ENCODE measurements around the gene MTA2. TPM values are rescaled to one million over a fixed set of nuclear protein-coding genes. Genes with fewer than 3 reads are reported as not detected.
A peak's percentile ranks its signal among the peaks of the same experiment; 100 is the strongest.

MTA2 gene
- total RNA-seq, 1 donor from 2014 or later = 136 TPM

GRCh38 chr11:62559204-62559603 lies 42.5 kb downstream of the MTA2 start:
- no peak for DNase-seq (ENCODE audit: low read depth)
- Histone ChIP-seq H3K4me3 (ENCODE audit: low read depth, low read length) (no peak overlapping the region), H3K27me3 (ENCODE audit: control insufficient read depth, insufficient read depth, low read length) (no peaks in the 10 kb centered on the region), H3K36me3 (ENCODE audit: control insufficient read depth, insufficient read depth, low read length) (peaks cover 1% of the 10 kb centered on the region)
- TF ChIP-seq CTCF (IDR thresholded peaks at IDR 0.05; ENCODE audit: insufficient read depth, low read length, poor library complexity, severe bottlenecking) = no peak

- Histone ChIP-seq H3K4me3 (ENCODE audit: low read depth, low read length) (no peak overlapping the region), H3K36me3 (ENCODE audit: control insufficient read depth, insufficient read depth, low read length) (peaks cover 1% of the 10 kb centered on the region), H3K27me3 (ENCODE audit: control insufficient read depth, insufficient read depth, low read length) (no peaks in the 10 kb centered on the region)
- TF ChIP-seq CTCF (IDR thresholded peaks at IDR 0.05; ENCODE audit: insufficient read depth, low read length, poor library complexity, severe bottlenecking) = no peak
- no peak for DNase-seq (ENCODE audit: low read depth)
Observed at GRCh38 chr11:62558669-62559068, 43.0 kb downstream of the MTA2 start.

- TF ChIP-seq CTCF (IDR thresholded peaks at IDR 0.05; ENCODE audit: insufficient read depth, low read length, poor library complexity, severe bottlenecking) = no peak
- no peak overlapping the region for H3K4me3 ChIP-seq (ENCODE audit: low read depth, low read length)
- DNase-seq (ENCODE audit: low read depth) = no peak
- H3K27me3 ChIP-seq (ENCODE audit: control insufficient read depth, insufficient read depth, low read length) = no peaks in the 10 kb centered on the region
- H3K36me3 ChIP-seq (ENCODE audit: control insufficient read depth, insufficient read depth, low read length) = peaks cover 1% of the 10 kb centered on the region
Observed at GRCh38 chr11:62556875-62557631, 44.6 kb downstream of the MTA2 start.

- Histone ChIP-seq H3K36me3 (ENCODE audit: control insufficient read depth, insufficient read depth, low read length) (peaks cover 1% of the 10 kb centered on the region), H3K4me3 (ENCODE audit: low read depth, low read length) (no peak overlapping the region), H3K27me3 (ENCODE audit: control insufficient read depth, insufficient read depth, low read length) (no peaks in the 10 kb centered on the region)
- TF ChIP-seq CTCF (IDR thresholded peaks at IDR 0.05; ENCODE audit: insufficient read depth, low read length, poor library complexity, severe bottlenecking) = no peak
- peak; percentile 88 for DNase-seq (ENCODE audit: low read depth)
Observed at GRCh38 chr11:62556108-62556874, 45.4 kb downstream of the MTA2 start.

- no peak for TF ChIP-seq CTCF (IDR thresholded peaks at IDR 0.05; ENCODE audit: insufficient read depth, low read length, poor library complexity, severe bottlenecking)
- no peak for DNase-seq (ENCODE audit: low read depth)
- Histone ChIP-seq H3K4me3 (ENCODE audit: low read depth, low read length) (no peak overlapping the region), H3K27me3 (ENCODE audit: control insufficient read depth, insufficient read depth, low read length) (no peaks in the 10 kb centered on the region), H3K36me3 (ENCODE audit: control insufficient read depth, insufficient read depth, low read length) (peaks cover 1% of the 10 kb centered on the region)
Observed at GRCh38 chr11:62555464-62556107, 46.1 kb downstream of the MTA2 start.

Measured in kidney epithelial cell (primary cell).